HepG2 (cell line): ENCODE measurements around the gene ZNF3. TPM values are rescaled to one million over a fixed set of nuclear protein-coding genes. Genes with fewer than 3 reads are reported as not detected.

ENCODE experiments used
- ATF2 ChIP-seq: sonication (generic); formaldehyde crosslinking; IDR thresholded peaks from 2 replicates; pipeline ENCODE4 v1.4.0; 2020; ENCODE audit warnings: missing genetic modification reagents
- BCL6 ChIP-seq: IDR thresholded peaks from 2 replicates; pipeline ENCODE4 v1.6.1; 2016; ENCODE audit warnings: missing genetic modification reagents, missing compliant biosample characterization
- DRAP1 ChIP-seq: IDR thresholded peaks from 2 replicates; pipeline ENCODE4 v1.6.1; 2016; ENCODE audit warnings: missing genetic modification reagents, missing compliant biosample characterization
- HOXA9 ChIP-seq: sonication (generic); formaldehyde crosslinking; IDR thresholded peaks from 2 replicates; pipeline ENCODE4 v1.8.1; 2022; ENCODE audit warnings: missing genetic modification reagents, mild to moderate bottlenecking, moderate library complexity, borderline replicate concordance
- PBX3 ChIP-seq: sonication (generic); formaldehyde crosslinking; IDR thresholded peaks from 2 replicates; pipeline ENCODE4 v1.8.1; 2023; ENCODE audit warnings: missing genetic modification reagents, inconsistent platforms, borderline replicate concordance
- RNF2 ChIP-seq: fragments of 450-650 bp; conservative IDR thresholded peaks from 2 replicates; pipeline ENCODE4 v1.6.1; 2016; ENCODE audit warnings: low read depth
- ZBED4 ChIP-seq: sonication (generic); formaldehyde crosslinking; IDR thresholded peaks from 2 replicates; pipeline ENCODE4 v1.4.0; 2020; ENCODE audit warnings: missing genetic modification reagents, borderline replicate concordance
- ZFP90 ChIP-seq: sonication (generic); formaldehyde crosslinking; IDR thresholded peaks from 2 replicates; pipeline ENCODE4 v1.8.0; 2022; ENCODE audit warnings: missing genetic modification reagents, mild to moderate bottlenecking, inconsistent platforms, borderline replicate concordance
- ZFX ChIP-seq: sonication (generic); formaldehyde crosslinking; IDR thresholded peaks from 2 replicates; pipeline ENCODE4 v1.4.0; 2020; ENCODE audit warnings: mild to moderate bottlenecking, low read depth, missing genetic modification reagents, moderate library complexity
- ZNF563 ChIP-seq: sonication (generic); formaldehyde crosslinking; IDR thresholded peaks from 2 replicates; pipeline ENCODE4 v1.8.0; 2022; ENCODE audit warnings: mild to moderate bottlenecking, moderate library complexity, missing genetic modification reagents
- ZNF569 ChIP-seq: sonication (generic); formaldehyde crosslinking; IDR thresholded peaks from 2 replicates; pipeline ENCODE4 v1.5.0; 2020; ENCODE audit warnings: mild to moderate bottlenecking, missing genetic modification reagents, moderate library complexity, borderline replicate concordance
- ZNF768 ChIP-seq: sonication (generic); formaldehyde crosslinking; IDR thresholded peaks from 2 replicates; pipeline ENCODE4 v1.4.0; 2020; ENCODE audit warnings: missing genetic modification reagents
- ZXDC ChIP-seq: sonication (generic); formaldehyde crosslinking; IDR thresholded peaks from 2 replicates; pipeline ENCODE4 v1.5.0; 2020; ENCODE audit warnings: mild to moderate bottlenecking, missing genetic modification reagents
- polyA plus RNA-seq, 8 experiments: library from polyadenylated mRNA; depleted of rRNA in 3 of 8; stranded (reverse) in 7 of 8; unstranded in 1 of 8; fragments of >200 nt; fragmentation: Illumina TruSeq in 4 of 8; extraction: Trizol in 4 of 8; gene quantifications; 2 replicates each; pipeline versions ENCODE4 v1.2.1 to v1.2.3, GENCODE V29; 2011 to 2016; ENCODE audit warnings: low read depth in 4 of 8, missing spikeins in 1 of 8, mixed read lengths in 1 of 8; ENCODE audit not compliant: insufficient read depth in 1 of 8
- total RNA-seq, 5 experiments: library from RNA; depleted of rRNA; stranded (reverse); fragments of >200 nt; fragmentation: Illumina TruSeq; extraction: Trizol; gene quantifications; 2 replicates each; pipeline ENCODE4 v1.2.3, GENCODE V29; 2016; ENCODE audit warnings: low read depth in 1 of 5

ZNF3 gene
- total and polyA plus RNA-seq, 2 of the 13 experiments (the other 11 are each of a cell fraction or from before 2014, with no cell fraction given), result 33.7 to 56.9 TPM

GRCh38 chr7:100122067-100122466, 40.5 kb upstream of the ZNF3 start (continued):
- TF ChIP-seq ZBED4 (CRISPR knock-in tag), result no peak
- no peak for TF ChIP-seq RNF2
- TF ChIP-seq ZNF768 (CRISPR knock-in tag), result no peak; the same call in 1 of the 2 replicates
- TF ChIP-seq ZXDC (CRISPR knock-in tag), result no peak
- TF ChIP-seq ZFX (CRISPR knock-in tag), result no peak
- no peak; the same call in 1 of the 2 replicates for TF ChIP-seq HOXA9 (CRISPR knock-in tag)
- TF ChIP-seq ATF2 (CRISPR knock-in tag), result peak; percentile 44; the same call in 1 of the 2 replicates
- TF ChIP-seq DRAP1 (CRISPR knock-in tag), result peak; percentile 56; the same call in 1 of the 2 replicates
- TF ChIP-seq ZNF569 (CRISPR knock-in tag), result no peak
- TF ChIP-seq PBX3, result no peak
- no peak for TF ChIP-seq BCL6 (CRISPR knock-in tag)
- no peak for TF ChIP-seq ZFP90 (CRISPR knock-in tag)
- TF ChIP-seq ZNF563 (CRISPR knock-in tag), result no peak
